ENCODE data around the gene BMP6.

DNA sequence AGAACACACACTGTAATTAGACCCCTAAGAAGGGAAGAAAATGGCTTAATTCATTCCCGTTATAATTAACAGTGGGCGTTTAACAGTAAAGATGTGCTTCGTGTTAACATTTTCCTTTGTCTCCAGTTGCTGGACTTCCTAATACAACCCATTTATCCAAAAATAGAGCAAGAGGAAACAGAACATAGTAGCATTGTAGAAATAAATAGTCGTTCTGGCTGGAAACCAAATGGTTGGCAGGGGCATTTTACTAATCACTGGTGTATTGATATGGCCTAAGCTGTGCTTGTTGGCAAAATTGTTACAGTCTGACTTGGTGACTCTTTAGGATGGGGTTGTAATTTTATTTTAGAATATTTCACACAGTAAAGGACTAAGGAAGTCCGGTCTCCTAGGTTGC is 89.8 kb downstream of the BMP6 start:
- no peak for TF ChIP-seq POLR2A (IDR thresholded peaks at IDR 0.05)
- TF ChIP-seq, protein P1, sequence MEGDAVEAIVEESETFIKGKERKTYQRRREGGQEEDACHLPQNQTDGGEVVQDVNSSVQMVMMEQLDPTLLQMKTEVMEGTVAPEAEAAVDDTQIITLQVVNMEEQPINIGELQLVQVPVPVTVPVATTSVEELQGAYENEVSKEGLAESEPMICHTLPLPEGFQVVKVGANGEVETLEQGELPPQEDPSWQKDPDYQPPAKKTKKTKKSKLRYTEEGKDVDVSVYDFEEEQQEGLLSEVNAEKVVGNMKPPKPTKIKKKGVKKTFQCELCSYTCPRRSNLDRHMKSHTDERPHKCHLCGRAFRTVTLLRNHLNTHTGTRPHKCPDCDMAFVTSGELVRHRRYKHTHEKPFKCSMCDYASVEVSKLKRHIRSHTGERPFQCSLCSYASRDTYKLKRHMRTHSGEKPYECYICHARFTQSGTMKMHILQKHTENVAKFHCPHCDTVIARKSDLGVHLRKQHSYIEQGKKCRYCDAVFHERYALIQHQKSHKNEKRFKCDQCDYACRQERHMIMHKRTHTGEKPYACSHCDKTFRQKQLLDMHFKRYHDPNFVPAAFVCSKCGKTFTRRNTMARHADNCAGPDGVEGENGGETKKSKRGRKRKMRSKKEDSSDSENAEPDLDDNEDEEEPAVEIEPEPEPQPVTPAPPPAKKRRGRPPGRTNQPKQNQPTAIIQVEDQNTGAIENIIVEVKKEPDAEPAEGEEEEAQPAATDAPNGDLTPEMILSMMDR (IDR thresholded peaks at IDR 0.05) = no peak
- no peak for TF ChIP-seq EP300 (IDR thresholded peaks at IDR 0.05)

All from ovary (tissue), 3 donors.